Panc1 (cell line): Measurements from ENCODE around the gene DHRSX. TPM values are rescaled to one million over a fixed set of nuclear protein-coding genes. Genes with fewer than 3 reads are reported as not detected.

Experiments used
- ATAC-seq: fragments of 200-7000 bp; cut with Tn5 transposase; 2 replicates; pipeline ENCODE4 v1.9.1; 2020; ENCODE audit warnings: mild to moderate bottlenecking, moderate library complexity
- BruUV-seq: library from RNA; stranded (reverse); fragments of 400-500 nt; replicated peaks from 2 replicates; lab custom pipeline; 2021; lab: Mats Ljungman, UMichigan
- CTCF ChIA-PET: fragments of 300-600 bp; sonication (Branson Sonifier 250); formaldehyde crosslinking; loops from one replicate; lab custom pipeline; 2022; ENCODE audit warnings: antibody characterized with exemption; lab: Charles Lee
- POLR2A ChIA-PET: fragments of 300-600 bp; sonication (Branson Sonifier 250); formaldehyde crosslinking; loops from one replicate; lab custom pipeline; 2022; ENCODE audit warnings: antibody characterized with exemption; lab: Charles Lee
- DNase-seq: peaks from one replicate; pipeline ENCODE4 v3.0.0-alpha.2; 2010; ENCODE audit warnings: low read depth, low spot score
- H3K27ac ChIP-seq: 2 replicates; pipeline ENCODE4 v1.5.1; 2011; ENCODE audit warnings: mild to moderate bottlenecking, low read length, inconsistent platforms
- H3K27me3 ChIP-seq: fragments of 200-500 bp; sonication (Bioruptor generic); 2 replicates; pipeline ENCODE4 v1.6.0; 2014; ENCODE audit warnings: low read length, inconsistent platforms; ENCODE audit not compliant: control insufficient read depth, insufficient read depth
- H3K36me3 ChIP-seq: fragments of 200-500 bp; sonication (Bioruptor generic); 2 replicates; pipeline ENCODE4 v1.5.1; 2014; ENCODE audit warnings: inconsistent platforms, mild to moderate bottlenecking, low read length, moderate library complexity; ENCODE audit not compliant: control insufficient read depth, insufficient read depth
- H3K4me1 ChIP-seq: 2 replicates; pipeline ENCODE4 v1.5.1; 2011; ENCODE audit warnings: inconsistent platforms, mild to moderate bottlenecking, low read length, moderate library complexity; ENCODE audit not compliant: control insufficient read depth, insufficient read depth
- H3K4me3 ChIP-seq, 2 experiments: 2 replicates each; pipeline ENCODE4 v1.5.1; 2011 to 2012; ENCODE audit warnings: low read depth in 2 of 2, low read length in 2 of 2, mild to moderate bottlenecking in 2 of 2, inconsistent platforms in 1 of 2, moderate library complexity in 1 of 2
- H3K9me3 ChIP-seq: fragments of 200-500 bp; sonication (Bioruptor generic); 2 replicates; pipeline ENCODE4 v1.5.1; 2014; ENCODE audit warnings: low read depth, mild to moderate bottlenecking, inconsistent platforms, low read length, moderate library complexity; ENCODE audit not compliant: control insufficient read depth, insufficient read depth
- POLR2AphosphoS5 ChIP-seq: IDR thresholded peaks from 2 replicates; pipeline ENCODE4 v1.6.1; 2012; ENCODE audit warnings: mild to moderate bottlenecking, low read depth, low read length, moderate library complexity
- SIN3A ChIP-seq: IDR thresholded peaks from 2 replicates; pipeline ENCODE4 v1.6.1; 2012; ENCODE audit warnings: low read depth, mild to moderate bottlenecking, low read length, moderate library complexity, borderline replicate concordance; ENCODE audit not compliant: insufficient read depth
- TCF7L2 ChIP-seq: IDR thresholded peaks from 2 replicates; pipeline ENCODE4 v1.6.1; 2011; ENCODE audit warnings: mild to moderate bottlenecking, low read depth, low read length, inconsistent platforms
- in situ Hi-C: cut with HindIII; loops from 2 replicates; pipeline ENCODE4 v1.10.0; 2016; ENCODE audit warnings: low sequenced_read_pairs, low pct_unique_long_range_greater_than_20kb
- intact Hi-C: fragments of 100-400 bp; cut with micrococcal nuclease; formaldehyde crosslinking; loops from one replicate; pipeline ENCODE4 v1.10.0; 2022; ENCODE audit not compliant: unreplicated experiment
- total RNA-seq: library from RNA; stranded (reverse); gene quantifications from one replicate; pipeline ENCODE4 v1.2.1, GENCODE V29; 2021; ENCODE audit not compliant: unreplicated experiment
- TF ChIP-seq, protein P1 (sequence below): fragments of 450-650 bp; IDR thresholded peaks from 2 replicates; pipeline ENCODE4 v1.5.1; 2017; ENCODE audit warnings: mild to moderate bottlenecking
- TF ChIP-seq, protein P2 (sequence below), 2 experiments: IDR thresholded peaks; 2 replicates each; pipeline ENCODE4 v1.6.1; 2011 to 2012; ENCODE audit warnings: low read depth in 2 of 2, control low read depth in 1 of 2, low read length in 1 of 2, mild to moderate bottlenecking in 1 of 2, moderate library complexity in 1 of 2; ENCODE audit not compliant: insufficient read depth in 1 of 2

Gene DHRSX
- total RNA-seq, 1 experiment from 2014 or later = 20.1 TPM

DNA sequence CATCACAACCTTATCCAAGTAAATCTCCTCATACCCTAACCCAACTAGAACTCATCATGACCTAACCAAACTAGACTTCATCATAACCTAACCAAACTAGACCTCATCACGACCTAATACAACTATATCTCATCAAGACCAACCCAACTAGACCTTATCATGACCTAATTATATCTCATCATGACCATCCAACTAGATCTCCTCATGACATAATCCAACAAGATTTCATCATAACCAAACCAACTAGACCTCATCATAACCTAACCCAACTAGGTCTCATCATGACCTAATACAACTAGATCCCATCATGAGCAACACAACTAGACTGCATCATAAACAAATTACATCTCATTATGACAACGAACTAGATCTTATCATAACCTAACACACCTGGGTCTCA is 86.4 kb downstream of the DHRSX start:
- ChIA-PET POLR2A (no interaction called here), CTCF (no interaction called here)
- TF ChIP-seq TCF7L2 (no peak), SIN3A (no peak), POLR2AphosphoS5 (no peak)
- TF ChIP-seq, protein P1, sequence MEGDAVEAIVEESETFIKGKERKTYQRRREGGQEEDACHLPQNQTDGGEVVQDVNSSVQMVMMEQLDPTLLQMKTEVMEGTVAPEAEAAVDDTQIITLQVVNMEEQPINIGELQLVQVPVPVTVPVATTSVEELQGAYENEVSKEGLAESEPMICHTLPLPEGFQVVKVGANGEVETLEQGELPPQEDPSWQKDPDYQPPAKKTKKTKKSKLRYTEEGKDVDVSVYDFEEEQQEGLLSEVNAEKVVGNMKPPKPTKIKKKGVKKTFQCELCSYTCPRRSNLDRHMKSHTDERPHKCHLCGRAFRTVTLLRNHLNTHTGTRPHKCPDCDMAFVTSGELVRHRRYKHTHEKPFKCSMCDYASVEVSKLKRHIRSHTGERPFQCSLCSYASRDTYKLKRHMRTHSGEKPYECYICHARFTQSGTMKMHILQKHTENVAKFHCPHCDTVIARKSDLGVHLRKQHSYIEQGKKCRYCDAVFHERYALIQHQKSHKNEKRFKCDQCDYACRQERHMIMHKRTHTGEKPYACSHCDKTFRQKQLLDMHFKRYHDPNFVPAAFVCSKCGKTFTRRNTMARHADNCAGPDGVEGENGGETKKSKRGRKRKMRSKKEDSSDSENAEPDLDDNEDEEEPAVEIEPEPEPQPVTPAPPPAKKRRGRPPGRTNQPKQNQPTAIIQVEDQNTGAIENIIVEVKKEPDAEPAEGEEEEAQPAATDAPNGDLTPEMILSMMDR = no peak
- TF ChIP-seq, protein P2, sequence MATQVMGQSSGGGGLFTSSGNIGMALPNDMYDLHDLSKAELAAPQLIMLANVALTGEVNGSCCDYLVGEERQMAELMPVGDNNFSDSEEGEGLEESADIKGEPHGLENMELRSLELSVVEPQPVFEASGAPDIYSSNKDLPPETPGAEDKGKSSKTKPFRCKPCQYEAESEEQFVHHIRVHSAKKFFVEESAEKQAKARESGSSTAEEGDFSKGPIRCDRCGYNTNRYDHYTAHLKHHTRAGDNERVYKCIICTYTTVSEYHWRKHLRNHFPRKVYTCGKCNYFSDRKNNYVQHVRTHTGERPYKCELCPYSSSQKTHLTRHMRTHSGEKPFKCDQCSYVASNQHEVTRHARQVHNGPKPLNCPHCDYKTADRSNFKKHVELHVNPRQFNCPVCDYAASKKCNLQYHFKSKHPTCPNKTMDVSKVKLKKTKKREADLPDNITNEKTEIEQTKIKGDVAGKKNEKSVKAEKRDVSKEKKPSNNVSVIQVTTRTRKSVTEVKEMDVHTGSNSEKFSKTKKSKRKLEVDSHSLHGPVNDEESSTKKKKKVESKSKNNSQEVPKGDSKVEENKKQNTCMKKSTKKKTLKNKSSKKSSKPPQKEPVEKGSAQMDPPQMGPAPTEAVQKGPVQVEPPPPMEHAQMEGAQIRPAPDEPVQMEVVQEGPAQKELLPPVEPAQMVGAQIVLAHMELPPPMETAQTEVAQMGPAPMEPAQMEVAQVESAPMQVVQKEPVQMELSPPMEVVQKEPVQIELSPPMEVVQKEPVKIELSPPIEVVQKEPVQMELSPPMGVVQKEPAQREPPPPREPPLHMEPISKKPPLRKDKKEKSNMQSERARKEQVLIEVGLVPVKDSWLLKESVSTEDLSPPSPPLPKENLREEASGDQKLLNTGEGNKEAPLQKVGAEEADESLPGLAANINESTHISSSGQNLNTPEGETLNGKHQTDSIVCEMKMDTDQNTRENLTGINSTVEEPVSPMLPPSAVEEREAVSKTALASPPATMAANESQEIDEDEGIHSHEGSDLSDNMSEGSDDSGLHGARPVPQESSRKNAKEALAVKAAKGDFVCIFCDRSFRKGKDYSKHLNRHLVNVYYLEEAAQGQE (IDR thresholded peaks at IDR 0.05; ENCODE audit: insufficient read depth in 1 of 2, low read depth in 2 of 2, low read length in 1 of 2) = no peak
- H3K9me3 ChIP-seq = no peaks in the 10 kb centered on the region
- no peak for ATAC-seq
- H3K27ac ChIP-seq = no peak overlapping the region
- no peak overlapping the region for H3K4me3 ChIP-seq
- no peaks in the 10 kb centered on the region for H3K4me1 ChIP-seq
- intact Hi-C loops (no loop called here), in situ Hi-C loops (no loop called here)
- BruUV-seq = no TSS peak
- no peak for DNase-seq
- no peaks in the 10 kb centered on the region for H3K27me3 ChIP-seq
- H3K36me3 ChIP-seq = no peaks in the 10 kb centered on the region

GRCh38 chrX:2413969-2414368 is 86.8 kb downstream of the DHRSX start:
- Histone ChIP-seq H3K27me3 (no peaks in the 10 kb centered on the region), H3K27ac (no peak overlapping the region), H3K36me3 (no peaks in the 10 kb centered on the region), H3K9me3 (no peaks in the 10 kb centered on the region), H3K4me1 (no peaks in the 10 kb centered on the region), H3K4me3 (no peak overlapping the region)
- intact Hi-C loops (no loop called here), in situ Hi-C loops (no loop called here)
- DNase-seq (no peak), ATAC-seq (no peak)
- no TSS peak for BruUV-seq
- TF ChIP-seq, protein P1 = no peak
- no peak for TF ChIP-seq POLR2AphosphoS5
- no peak for TF ChIP-seq TCF7L2
- no peak for TF ChIP-seq SIN3A
- TF ChIP-seq, protein P2 (IDR thresholded peaks at IDR 0.05; ENCODE audit: insufficient read depth in 1 of 2, low read depth in 2 of 2, low read length in 1 of 2) = no peak
- ChIA-PET CTCF (no interaction called here), POLR2A (no interaction called here)
